ENCODE results near the gene JUN. TPM values are rescaled to one million over a fixed set of nuclear protein-coding genes. Genes with fewer than 3 reads are reported as not detected.

JUN gene
- total RNA-seq: 114 TPM
- polyA plus RNA-seq: 615 TPM

DNA sequence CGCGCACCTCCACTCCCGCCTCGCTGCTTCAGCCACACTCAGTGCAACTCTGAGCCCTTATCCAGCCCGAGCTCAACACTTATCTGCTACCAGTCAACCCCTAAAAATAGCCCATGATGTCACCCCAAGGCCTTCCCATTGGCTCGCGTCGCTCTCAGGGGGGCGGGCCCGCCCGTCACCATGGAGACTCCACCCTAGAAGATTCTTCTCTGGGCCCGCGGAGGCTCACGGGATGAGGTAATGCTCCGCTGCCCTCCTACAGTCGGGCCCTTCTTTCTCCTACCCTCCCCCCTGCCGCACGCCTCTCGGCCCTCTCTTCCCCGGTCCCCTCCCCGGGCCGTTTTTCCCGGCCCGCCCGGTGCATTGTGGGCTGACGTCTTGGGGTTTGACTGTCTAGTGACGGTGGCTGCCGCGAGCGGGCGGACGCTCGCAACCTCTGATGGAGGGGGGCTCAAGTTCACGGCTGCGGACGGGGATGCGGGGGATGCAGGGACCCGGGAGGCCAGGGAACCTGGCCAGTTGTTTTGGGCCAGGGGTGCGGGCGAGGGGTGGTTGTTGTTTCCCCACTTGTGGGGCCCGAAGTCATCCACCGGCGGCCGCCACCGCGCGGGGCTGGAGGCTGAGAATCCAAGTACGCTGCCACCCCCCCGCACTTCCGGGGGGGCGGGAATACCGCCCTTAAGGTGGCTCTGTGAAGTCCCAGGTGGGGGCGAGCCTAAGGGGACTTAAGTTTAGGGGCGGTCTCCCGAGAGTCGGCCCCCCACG is at the start of gene JUN:
Gene JUN, minus strand, starts transcription at position 55 of the 765 bp plus-strand sequence. CDS start 977 bp downstream, outside the sequence.
- under 1% methylated on average over 57 of the region's 57 CpGs for WGBS
- Histone ChIP-seq H3K4me3 (ENCODE audit: low read depth, low read length) (peak within 1 kb of the TSS; percentile 84), H3K27ac (ENCODE audit: low read depth) (peak within 1 kb of the TSS; percentile 100), H3K36me3 (ENCODE audit: insufficient read depth) (no peaks in the 10 kb centered on the region), H3K4me1 (ENCODE audit: insufficient read depth) (no peaks in the 10 kb centered on the region)
- DNase-seq (ENCODE audit: extremely low spot score): peak; percentile 99

GRCh38 chr1:58833166-58833565 is 49.3 kb upstream of the JUN start:
- Histone ChIP-seq H3K27ac (ENCODE audit: low read depth) (no peak overlapping the region), H3K4me3 (ENCODE audit: low read depth, low read length) (no peak overlapping the region), H3K36me3 (ENCODE audit: insufficient read depth) (no peaks in the 10 kb centered on the region), H3K4me1 (ENCODE audit: insufficient read depth) (no peaks in the 10 kb centered on the region)
- no peak for DNase-seq (ENCODE audit: extremely low spot score)
- WGBS: 96% methylated on average over 1 of the region's 1 CpG

DNA sequence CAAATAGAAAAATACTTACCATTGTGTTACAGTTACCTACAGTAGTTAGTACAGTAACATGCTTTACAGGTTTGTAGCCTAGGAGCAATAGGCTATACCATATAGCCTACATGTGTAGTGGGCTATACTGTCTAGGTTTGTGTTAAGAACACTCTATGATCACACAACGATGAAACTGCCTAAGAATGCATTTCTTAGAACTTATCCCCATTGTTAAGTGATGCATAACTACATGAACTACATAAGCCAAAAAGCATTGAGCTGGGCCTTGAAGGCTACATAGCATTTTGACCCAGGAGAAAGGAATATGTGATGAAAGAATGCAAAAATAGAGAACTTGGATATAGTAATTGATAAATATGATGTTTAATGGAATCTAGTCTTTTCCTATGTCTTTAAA is 46.4 kb upstream of the JUN start:
- WGBS: 85% methylated on average over 1 of the region's 1 CpG
- H3K4me3 ChIP-seq (ENCODE audit: low read depth, low read length): no peak overlapping the region
- no peak for DNase-seq (ENCODE audit: extremely low spot score)
- no peak overlapping the region for H3K27ac ChIP-seq (ENCODE audit: low read depth)
- H3K4me1 ChIP-seq (ENCODE audit: insufficient read depth): peaks cover 1% of the 10 kb centered on the region
- no peaks in the 10 kb centered on the region for H3K36me3 ChIP-seq (ENCODE audit: insufficient read depth)

- 82% methylated on average over 1 of the region's 1 CpG for WGBS
- no peak for DNase-seq (ENCODE audit: extremely low spot score)
- no peak overlapping the region for H3K4me3 ChIP-seq (ENCODE audit: low read depth, low read length)
- H3K4me1 ChIP-seq (ENCODE audit: insufficient read depth): peaks cover 1% of the 10 kb centered on the region
- H3K27ac ChIP-seq (ENCODE audit: low read depth): no peak overlapping the region
- H3K36me3 ChIP-seq (ENCODE audit: insufficient read depth): no peaks in the 10 kb centered on the region
These were observed 46.0 kb upstream of the JUN start for GRCh38 chr1:58829866-58830265.

- H3K36me3 ChIP-seq (ENCODE audit: insufficient read depth): no peaks in the 10 kb centered on the region
- DNase-seq (ENCODE audit: extremely low spot score): no peak
- H3K4me3 ChIP-seq (ENCODE audit: low read depth, low read length): no peak overlapping the region
- H3K27ac ChIP-seq (ENCODE audit: low read depth): no peak overlapping the region
- H3K4me1 ChIP-seq (ENCODE audit: insufficient read depth): peaks cover 1% of the 10 kb centered on the region
These were observed 43.5 kb upstream of the JUN start for GRCh38 chr1:58827298-58827697.

DNA sequence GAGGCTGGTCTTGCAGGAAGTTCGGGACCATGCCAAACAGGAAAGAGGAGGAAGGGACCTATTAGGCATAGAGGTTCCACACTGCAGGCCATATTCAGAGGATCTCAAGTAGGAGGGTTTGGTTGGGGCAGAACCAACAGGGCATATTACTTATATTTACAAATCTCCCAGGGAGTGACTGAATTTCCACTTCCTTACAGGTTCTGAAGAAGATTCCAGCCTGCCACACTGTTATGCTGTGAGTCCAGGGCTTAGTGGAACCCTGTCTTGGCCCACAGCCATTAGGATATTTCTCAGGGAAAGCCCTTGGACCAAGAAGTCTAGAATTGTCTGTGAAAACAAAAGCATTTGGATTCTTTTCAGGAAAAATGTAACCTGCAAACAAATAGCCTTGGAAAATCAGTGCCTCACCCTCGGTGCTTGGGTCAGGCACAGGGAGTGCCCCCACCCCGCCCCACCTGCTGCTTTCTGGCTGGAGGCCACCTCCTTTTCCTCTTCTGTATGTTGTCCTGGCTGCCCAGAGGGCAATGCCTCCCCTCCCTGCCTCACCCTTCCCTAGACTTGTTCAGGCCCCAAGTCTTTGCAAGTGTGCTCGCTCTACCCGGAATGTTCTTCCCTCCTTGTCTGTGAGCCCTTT is 41.0 kb upstream of the JUN start:
- Histone ChIP-seq H3K36me3 (ENCODE audit: insufficient read depth) (no peaks in the 10 kb centered on the region), H3K4me1 (ENCODE audit: insufficient read depth) (peaks cover 1% of the 10 kb centered on the region), H3K27ac (ENCODE audit: low read depth) (no peak overlapping the region), H3K4me3 (ENCODE audit: low read depth, low read length) (no peak overlapping the region)
- WGBS: 63% methylated on average over 5 of the region's 5 CpGs
- DNase-seq (ENCODE audit: extremely low spot score): no peak

DNA sequence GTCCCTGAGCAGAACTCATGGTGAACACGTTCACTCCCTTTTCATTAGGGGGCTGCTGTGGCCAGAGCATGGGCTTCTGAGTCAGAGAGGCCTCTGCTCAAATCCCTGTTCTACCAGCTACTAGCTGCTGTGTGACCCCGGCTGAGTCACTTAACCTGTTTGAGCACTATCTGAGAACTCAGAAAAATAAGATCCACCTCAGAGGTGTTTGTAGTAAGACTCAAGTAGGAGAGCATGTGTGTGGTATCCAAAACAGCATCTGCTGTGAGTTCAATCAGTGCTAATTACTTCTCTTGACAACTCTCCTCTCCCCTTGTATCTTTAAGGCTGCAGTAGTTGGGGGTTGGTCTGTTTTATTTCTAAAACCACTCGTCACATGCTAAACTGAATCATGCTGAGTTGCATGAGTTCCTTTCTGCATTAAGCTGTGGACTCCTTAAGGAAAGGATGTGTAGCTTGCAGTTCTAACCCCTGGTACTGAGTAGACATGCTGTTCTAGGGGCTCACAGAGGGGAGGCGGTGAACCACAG is 39.7 kb upstream of the JUN start:
- no peak overlapping the region for H3K4me3 ChIP-seq (ENCODE audit: low read depth, low read length)
- no peak overlapping the region for H3K27ac ChIP-seq (ENCODE audit: low read depth)
- DNase-seq (ENCODE audit: extremely low spot score): no peak
- H3K4me1 ChIP-seq (ENCODE audit: insufficient read depth): peaks cover 1% of the 10 kb centered on the region
- no peaks in the 10 kb centered on the region for H3K36me3 ChIP-seq (ENCODE audit: insufficient read depth)
- WGBS: 60% methylated on average over 4 of the region's 4 CpGs

- H3K4me3 ChIP-seq (ENCODE audit: low read depth, low read length): no peak overlapping the region
These were observed 37.5 kb upstream of the JUN start for GRCh38 chr1:58821309-58821708.

DNA sequence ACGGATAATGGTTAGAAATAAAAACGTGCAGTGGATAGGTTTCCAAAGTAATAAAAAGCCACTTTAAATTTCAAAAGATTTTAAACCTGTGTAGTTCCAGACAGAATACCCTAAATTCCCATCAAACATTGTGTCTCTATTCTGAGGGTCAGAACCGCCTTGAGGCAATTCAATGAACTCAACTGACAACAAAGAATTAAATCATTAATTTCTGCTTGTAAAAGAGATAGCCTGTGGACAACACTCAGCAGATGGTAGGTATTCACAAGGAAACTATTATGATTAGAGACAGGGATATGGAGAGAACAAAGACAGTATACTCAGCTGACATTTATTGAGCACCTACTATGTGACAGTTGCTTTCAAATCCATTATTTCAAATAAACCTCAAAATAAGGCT is 35.1 kb upstream of the JUN start:
- DNase-seq (ENCODE audit: extremely low spot score): no peak
- Histone ChIP-seq H3K27ac (ENCODE audit: low read depth) (no peak overlapping the region), H3K4me1 (ENCODE audit: insufficient read depth) (no peaks in the 10 kb centered on the region), H3K4me3 (ENCODE audit: low read depth, low read length) (no peak overlapping the region), H3K36me3 (ENCODE audit: insufficient read depth) (no peaks in the 10 kb centered on the region)
- WGBS: 65% methylated on average over 3 of the region's 3 CpGs

More at GRCh38 chr1:58821309-58821708, 37.5 kb upstream of the JUN start:
- no peak for DNase-seq (ENCODE audit: extremely low spot score)
- H3K4me1 ChIP-seq (ENCODE audit: insufficient read depth): peaks cover 1% of the 10 kb centered on the region
- H3K27ac ChIP-seq (ENCODE audit: low read depth): no peak overlapping the region
- H3K36me3 ChIP-seq (ENCODE audit: insufficient read depth): no peaks in the 10 kb centered on the region
- 90% methylated on average over 4 of the region's 4 CpGs for WGBS

- Histone ChIP-seq H3K36me3 (ENCODE audit: insufficient read depth) (no peaks in the 10 kb centered on the region), H3K27ac (ENCODE audit: low read depth) (no peak overlapping the region), H3K4me1 (ENCODE audit: insufficient read depth) (no peaks in the 10 kb centered on the region), H3K4me3 (ENCODE audit: low read depth, low read length) (no peak overlapping the region)
- no peak for DNase-seq (ENCODE audit: extremely low spot score)
- 83% methylated on average over 2 of the region's 2 CpGs for WGBS
These were observed 34.2 kb upstream of the JUN start for GRCh38 chr1:58818075-58818474.

GRCh38 chr1:58816747-58817221 is 32.9 kb upstream of the JUN start:
- H3K36me3 ChIP-seq (ENCODE audit: insufficient read depth): no peaks in the 10 kb centered on the region
- peak overlapping the region; percentile 66 for H3K4me3 ChIP-seq (ENCODE audit: low read depth, low read length)
- DNase-seq (ENCODE audit: extremely low spot score): no peak
- no peaks in the 10 kb centered on the region for H3K4me1 ChIP-seq (ENCODE audit: insufficient read depth)
- WGBS: 12% methylated on average over 4 of the region's 4 CpGs
- H3K27ac ChIP-seq (ENCODE audit: low read depth): peak overlapping the region; percentile 93

DNA sequence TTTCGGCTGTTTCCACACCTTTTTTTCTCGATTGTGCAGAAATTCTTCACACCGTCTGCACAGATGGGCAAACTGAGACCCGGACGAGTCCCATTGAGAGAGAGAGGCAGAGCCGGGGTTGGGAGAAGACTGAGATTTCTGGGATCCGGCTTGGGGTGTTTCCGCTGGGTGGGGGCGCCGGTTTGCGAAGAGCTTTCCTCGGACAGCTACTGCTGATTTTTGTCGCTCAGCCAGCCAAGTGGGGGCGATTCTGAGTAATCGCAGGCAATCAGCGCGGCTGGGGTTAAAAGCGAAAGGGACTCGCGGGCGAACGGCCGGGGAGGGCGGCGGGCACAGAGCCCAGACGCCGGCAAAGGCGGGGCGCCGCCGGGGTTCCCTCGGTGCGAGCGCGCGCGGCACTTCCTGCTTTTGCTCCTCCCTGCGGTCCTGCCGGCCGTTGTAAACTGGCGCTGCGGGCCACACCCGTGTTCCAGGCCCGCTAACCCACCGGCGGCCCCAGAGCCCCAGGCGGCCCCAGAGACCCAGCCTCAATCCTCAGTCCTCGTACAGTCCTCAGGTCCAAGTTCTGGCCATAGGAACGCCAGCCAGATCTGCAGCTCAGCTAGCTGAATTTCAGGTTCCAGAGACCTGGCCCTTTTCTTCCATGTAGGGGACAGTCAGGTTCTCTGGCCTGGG is 32.4 kb upstream of the JUN start:
- Histone ChIP-seq H3K4me1 (ENCODE audit: insufficient read depth) (no peaks in the 10 kb centered on the region), H3K4me3 (ENCODE audit: low read depth, low read length) (peak overlapping the region; percentile 66), H3K27ac (ENCODE audit: low read depth) (peak overlapping the region; percentile 96), H3K36me3 (ENCODE audit: insufficient read depth) (no peaks in the 10 kb centered on the region)
- no peak for DNase-seq (ENCODE audit: extremely low spot score)
- WGBS: under 1% methylated on average over 49 of the region's 49 CpGs

DNA sequence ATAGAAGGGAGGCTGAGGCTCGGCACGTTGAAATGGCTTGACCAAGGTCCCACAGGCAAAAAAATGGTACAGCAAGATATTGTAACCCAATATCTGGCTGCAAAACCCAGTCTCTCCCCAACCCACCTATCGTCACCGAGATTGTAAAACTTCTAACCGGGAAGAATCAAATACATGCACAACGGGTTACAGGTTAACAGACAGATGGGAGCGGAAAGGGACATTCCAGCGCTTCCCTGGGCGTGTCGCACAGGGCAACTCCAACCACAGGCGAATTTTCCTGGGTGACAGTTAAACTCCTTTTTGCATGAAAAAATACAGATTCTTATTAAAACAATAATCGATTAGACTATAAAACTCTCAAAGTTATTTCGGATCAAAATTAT is 31.8 kb upstream of the JUN start:
- no peak for DNase-seq (ENCODE audit: extremely low spot score)
- H3K4me3 ChIP-seq (ENCODE audit: low read depth, low read length): peak overlapping the region; percentile 66
- H3K36me3 ChIP-seq (ENCODE audit: insufficient read depth): no peaks in the 10 kb centered on the region
- H3K4me1 ChIP-seq (ENCODE audit: insufficient read depth): no peaks in the 10 kb centered on the region
- H3K27ac ChIP-seq (ENCODE audit: low read depth): peak overlapping the region; percentile 96
- WGBS: under 1% methylated on average over 13 of the region's 13 CpGs
